D721Med (cell line): ENCODE data around the gene TVP23B.

Experiments
- DNase-seq: peaks from one replicate; pipeline ENCODE4 v3.0.0; 2011; ENCODE audit warnings: low spot score; ENCODE audit not compliant: insufficient read length
- FAIRE-seq: peaks from 2 replicates; lab custom pipeline; 2011; peaks lifted over from hg19 to GRCh38; lab: Jason Lieb, UNC
- TF ChIP-seq, protein P1 (sequence below): IDR thresholded peaks from 2 replicates; pipeline ENCODE4 v1.5.1; 2012; ENCODE audit warnings: mild to moderate bottlenecking, control low read depth; ENCODE audit not compliant: insufficient read depth; ENCODE audit errors: missing control alignments

The TVP23B gene

DNA sequence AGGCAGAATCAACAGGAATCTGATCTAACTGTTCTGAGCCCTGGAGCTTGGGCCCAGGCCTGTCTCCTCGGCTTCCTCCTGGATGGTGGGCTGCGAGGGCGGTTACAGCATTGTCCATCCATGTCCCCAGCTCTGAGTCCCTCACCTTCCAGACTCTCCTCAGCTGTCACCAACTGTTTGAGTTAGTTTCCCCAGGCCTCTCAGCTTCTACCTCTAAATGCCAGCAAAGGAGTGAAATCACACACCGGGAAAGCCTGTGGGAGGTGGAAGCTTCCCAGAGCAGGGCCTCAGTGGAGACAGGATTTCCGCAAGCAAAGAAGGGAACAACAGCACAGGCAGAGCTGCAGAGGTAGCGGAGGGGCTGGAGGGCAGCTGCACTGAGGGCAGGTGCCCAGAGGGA, 67.5 kb downstream of the TVP23B start:
- TF ChIP-seq, protein P1, sequence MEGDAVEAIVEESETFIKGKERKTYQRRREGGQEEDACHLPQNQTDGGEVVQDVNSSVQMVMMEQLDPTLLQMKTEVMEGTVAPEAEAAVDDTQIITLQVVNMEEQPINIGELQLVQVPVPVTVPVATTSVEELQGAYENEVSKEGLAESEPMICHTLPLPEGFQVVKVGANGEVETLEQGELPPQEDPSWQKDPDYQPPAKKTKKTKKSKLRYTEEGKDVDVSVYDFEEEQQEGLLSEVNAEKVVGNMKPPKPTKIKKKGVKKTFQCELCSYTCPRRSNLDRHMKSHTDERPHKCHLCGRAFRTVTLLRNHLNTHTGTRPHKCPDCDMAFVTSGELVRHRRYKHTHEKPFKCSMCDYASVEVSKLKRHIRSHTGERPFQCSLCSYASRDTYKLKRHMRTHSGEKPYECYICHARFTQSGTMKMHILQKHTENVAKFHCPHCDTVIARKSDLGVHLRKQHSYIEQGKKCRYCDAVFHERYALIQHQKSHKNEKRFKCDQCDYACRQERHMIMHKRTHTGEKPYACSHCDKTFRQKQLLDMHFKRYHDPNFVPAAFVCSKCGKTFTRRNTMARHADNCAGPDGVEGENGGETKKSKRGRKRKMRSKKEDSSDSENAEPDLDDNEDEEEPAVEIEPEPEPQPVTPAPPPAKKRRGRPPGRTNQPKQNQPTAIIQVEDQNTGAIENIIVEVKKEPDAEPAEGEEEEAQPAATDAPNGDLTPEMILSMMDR: no peak
- DNase-seq (no peak), FAIRE-seq (no peak)

DNA sequence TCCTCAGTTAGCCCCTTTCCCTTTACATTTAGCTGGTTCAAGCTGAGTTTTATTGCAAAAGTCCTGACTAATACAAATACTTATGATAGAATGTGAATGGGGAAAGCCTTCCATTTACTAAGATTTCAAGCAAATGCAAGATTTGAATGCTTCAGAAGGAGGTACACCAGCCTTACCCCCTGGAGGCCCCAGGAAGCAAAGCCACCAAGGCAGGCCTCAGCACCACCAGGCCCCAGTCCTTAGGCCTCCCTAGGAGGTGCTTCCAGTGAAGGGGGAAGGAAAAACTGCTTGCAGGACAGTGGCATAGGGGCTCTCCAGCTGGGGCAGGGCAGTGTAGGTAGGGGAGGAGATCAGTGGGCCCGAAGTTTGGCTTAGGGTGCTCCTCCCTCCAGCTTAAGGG, 69.7 kb downstream of the TVP23B start:
- FAIRE-seq: no peak

DNA sequence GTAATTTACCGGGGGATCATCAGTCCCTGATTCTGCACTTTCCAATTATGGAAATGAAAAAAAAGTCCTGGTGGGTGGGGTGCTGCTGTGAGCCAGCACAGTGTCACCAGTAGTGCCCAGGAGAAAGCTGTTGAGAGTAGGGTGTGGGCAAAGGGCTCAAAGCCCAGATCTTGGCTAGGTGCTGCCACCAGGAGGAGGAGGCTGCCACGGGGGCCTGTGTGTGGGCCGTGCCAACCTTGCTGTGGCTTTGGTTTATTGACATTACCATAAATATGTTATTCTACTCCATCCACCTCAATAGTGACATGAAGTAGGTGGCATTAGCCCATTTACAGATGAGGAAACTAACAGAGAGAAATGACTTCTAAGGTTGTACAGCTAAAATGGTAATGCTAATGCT, 70.2 kb downstream of the TVP23B start:
- no peak for FAIRE-seq
- TF ChIP-seq, protein P1: peak; percentile 8
- no peak for DNase-seq

More for the DNA sequence above, 69.7 kb downstream of the TVP23B start:
- TF ChIP-seq, protein P1: no peak
- DNase-seq: no peak

DNA sequence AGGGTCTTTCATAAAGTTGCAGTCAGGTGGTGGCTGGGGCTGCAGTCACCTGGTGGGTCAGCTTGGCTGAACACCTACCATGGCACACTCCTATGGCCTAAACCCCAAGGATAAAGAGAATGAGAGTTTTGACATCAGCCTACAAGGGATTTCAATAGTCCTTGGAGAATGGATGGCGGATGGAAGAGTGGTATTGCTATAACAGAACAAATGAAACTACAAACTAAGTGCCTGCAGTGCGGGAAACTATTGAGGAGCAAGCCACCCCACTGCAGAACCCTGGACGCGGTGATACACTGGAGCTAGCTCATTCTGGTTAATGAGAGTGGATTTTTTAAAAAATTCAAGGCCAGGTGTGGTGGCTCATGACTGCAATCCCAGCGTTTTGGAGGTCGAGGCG, 74.0 kb downstream of the TVP23B start:
- no peak for DNase-seq
- FAIRE-seq: no peak
- TF ChIP-seq, protein P1: no peak

DNA sequence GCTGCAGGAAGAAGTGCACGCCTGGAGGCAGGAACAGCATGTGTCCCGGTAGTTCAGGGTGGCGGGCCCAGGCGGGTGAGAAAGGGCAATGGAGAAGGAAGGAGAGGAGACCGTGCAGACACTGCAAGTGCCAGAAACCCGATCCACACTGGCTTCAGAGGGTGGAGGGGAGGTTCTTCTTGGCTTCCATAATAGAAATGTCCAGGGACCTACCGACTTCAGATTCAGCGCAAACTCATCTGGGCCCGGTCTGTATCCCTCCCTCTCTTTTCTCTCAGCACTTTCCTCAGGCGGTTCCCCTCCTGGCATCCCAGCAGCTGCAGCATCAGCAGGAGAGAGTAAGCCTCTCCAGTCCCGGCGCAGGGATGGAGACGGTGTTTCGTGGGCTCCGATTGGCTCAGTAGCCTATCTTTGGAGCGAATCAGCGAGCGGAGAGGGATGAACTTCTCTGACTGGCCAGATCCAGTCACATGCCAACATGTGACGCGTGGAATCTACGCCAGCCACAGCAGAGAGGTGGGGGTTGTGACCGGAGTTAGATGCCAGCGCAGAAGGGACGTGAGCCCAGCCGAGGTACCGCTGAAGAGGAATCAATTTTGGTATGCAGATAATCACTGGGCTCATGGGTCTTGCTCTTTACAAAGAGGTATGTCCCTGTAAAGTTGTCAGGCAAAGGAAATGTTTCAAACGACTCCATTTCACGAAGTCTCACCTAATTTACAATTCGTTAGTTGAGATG, 75.0 kb downstream of the TVP23B start:
- TF ChIP-seq, protein P1: no peak
- DNase-seq: no peak
- FAIRE-seq: peak; percentile 79
